HG03432 (cell line): ENCODE measurements around the gene ANKRD45.
A peak's percentile ranks its signal among the peaks of the same experiment; 100 is the strongest.
"Not testable (repeated sequence)": the region's sequence is repeated elsewhere in the genome, so short reads cannot be mapped to it uniquely, and the experiment has no call there.

Source experiments
- ATAC-seq: cut with Tn5 transposase; IDR thresholded peaks from one replicate; pipeline ENCODE4 v1.9.1; 2021; ENCODE audit warnings: mild to moderate bottlenecking, moderate library complexity; ENCODE audit not compliant: unreplicated experiment

Gene ANKRD45

DNA sequence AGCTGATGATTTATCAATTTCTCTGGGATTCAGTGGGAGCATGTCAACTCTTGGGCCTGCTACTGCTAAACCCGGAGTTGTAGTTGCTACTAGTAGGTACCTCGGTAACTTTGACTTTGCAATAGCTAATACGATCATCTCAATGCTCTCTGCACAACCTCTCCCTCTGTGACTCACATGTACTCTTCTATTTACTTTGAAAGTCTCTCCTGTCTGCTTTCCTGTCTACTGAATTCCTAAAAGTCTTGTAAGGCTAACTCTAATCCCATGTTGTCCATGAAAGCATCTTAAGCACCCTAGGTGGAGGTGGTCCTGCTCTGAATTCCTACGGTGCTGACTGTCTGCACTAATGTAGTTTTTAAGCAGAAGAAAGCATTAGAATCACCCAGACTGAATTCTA lies 96.1 kb downstream of the ANKRD45 start:
- ATAC-seq: no peak

DNA sequence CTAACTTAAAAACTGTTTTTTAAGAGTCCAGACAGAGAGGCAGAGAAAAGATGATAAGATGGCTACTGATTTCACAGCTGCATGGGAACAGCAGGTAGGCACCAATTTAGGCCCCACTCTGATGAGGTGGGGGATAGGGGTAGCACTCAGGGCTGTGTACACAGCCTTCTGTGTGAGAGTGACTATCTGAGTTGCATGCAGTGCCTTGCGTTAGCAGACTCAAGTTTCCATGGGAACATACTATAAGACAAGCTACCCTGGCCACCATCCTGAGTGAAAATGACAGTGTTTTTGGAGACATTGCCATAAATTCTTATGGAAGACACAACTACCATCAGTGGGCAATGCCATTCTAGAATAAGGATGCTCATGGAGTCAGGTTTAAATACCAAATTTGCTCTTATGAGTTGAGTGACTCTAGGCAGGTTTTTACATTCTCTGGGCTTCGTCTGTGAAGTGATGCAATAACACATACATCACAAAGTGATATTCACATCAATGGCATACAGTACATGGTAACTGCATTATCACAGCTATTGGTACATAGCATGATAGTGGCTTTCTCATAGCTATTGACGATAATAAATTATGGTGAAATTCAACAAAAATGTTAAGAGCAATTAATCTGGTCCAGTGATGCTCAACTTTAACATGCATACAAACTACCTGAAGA lies 97.3 kb downstream of the ANKRD45 start:
- ATAC-seq: no peak

DNA sequence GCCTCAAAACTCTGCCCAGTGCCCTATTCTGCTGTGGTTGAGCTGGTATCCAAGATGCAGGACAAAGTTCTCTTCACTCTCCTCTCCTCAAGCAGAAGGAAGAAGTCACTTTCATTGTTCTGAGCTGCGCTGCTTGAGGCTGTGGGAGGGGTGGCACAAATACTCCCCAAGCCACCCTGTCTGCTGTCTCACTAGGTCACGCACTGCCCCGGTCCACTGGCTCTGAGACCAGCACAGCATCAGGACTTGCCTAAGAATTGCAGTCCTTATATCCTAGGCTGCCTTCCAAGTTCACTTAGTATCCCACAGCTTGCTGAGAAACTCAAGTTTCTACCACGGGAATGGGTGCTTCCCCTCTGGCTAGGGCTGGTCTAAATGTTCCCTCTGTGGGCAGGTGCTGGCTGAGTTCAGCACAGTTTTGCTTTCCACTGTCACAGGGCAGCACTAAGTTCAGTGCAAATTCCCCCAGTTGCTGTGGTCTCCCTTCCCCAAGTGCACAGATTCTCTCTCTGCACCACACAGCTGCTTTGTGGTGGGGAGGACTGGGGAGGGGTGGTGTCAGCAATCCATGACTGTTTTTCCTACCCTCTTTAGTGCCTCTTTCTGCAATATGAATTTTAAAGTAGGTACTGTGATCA lies 99.2 kb downstream of the ANKRD45 start:
- peak; percentile 78 for ATAC-seq

DNA sequence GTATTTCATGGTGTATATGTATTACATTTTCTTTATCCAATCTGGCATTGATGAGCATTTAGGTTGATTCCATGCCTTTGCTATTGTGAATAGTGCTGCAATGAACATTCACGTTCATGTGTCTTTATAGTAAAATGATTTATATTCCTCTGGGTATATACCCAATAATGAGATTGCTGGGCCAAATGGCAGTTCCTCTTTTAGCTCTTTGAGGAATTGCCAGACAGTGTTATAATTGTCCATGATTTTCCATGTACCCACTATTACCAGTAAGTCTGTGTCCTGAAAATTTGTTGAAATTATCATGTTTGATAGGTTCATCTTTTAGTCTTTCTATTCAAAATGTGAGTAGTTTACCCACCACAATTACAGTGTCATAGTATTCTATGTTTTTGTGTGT lies 101.2 kb downstream of the ANKRD45 start:
- ATAC-seq: no peak

DNA sequence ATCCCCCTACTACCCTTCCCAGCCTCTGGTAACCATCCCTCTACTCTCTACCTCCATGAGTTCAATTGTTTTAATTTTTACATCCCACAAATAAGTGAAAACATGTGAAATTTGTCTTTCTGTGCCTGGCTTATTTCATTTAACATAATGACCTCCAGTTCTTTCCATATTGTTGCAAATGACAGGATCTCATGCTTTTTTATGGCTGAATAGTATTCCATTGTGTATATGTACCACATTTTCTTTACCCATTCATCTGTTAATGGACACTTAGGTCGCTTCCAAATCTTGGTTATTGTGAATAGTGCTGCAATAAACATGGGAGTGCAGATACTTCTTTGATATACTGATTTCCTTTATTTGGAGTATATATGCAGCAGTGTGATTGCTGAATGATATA lies 105.8 kb downstream of the ANKRD45 start:
- ATAC-seq: not testable (repeated sequence)

DNA sequence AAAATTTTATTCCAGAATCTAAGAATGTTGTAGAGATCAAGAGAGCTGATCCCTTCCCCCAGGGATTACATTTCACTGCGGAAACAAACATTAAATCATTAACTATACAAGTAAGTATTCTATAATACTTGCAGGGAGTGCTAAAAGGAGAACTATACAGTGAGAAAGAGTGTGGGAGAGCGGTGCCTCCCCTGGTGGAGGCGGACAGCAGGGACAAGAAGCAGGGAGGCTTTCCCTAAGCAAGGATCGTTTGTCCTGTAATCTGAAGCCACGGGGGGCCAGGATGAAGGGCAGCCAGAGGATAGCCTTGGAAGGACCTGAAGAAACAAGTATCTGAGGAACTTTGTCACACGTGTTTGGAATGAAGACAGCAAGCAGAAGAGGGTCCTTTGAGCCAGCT lies 106.8 kb downstream of the ANKRD45 start:
- ATAC-seq: no peak

DNA sequence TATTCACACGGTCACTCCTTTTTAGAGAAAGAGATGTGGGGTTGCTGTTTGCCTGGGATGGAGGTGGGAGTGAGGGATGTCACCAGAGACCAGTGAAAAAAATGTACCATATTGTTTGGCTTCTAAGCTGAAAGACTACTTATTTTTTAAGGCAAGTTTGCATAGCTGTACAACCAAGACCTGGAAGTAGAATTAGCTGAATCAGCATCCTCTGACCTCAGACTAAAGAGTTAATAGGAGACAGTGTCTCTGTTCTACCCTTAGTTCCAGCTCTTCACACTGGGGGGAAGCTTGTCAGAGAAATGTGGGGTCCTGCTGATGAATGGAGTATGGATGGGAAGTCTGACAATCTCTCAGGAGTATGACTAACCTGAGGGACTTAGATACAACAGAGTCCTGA lies 108.4 kb downstream of the ANKRD45 start:
- no peak for ATAC-seq

DNA sequence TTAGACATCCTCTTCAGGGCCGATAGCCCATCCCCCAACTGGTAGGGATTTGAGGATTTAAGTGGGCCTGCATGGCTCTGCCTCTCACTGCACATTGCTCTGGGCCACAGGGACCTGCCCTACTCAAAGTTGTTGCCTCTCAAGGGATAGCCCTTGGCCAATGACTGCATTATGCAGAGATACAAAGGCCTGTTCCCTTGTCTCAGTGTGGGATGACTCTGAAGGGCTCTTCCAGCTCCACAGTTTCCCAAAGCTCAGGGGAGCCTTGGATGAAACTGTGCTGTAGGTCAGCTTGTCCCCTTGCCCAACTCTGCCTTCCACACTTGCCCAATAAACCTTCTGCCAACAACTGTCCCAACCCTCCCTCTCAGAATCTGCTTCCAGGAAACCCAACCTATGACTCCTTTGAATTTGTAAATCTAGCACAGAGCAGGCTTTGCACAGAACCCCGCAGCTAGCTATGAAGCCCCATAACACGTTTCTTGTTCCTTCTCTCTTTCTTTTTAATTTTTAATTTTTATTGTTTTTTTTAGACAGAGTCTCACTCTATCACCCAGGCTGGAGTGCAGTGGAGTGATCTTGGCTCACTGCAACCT lies 109.3 kb downstream of the ANKRD45 start:
- no peak for ATAC-seq
